Activated T-helper 1 cell treated with anti-CD3 and anti-CD28 coated beads, Interleukin-12 subunit alpha, Interleukin-12 subunit beta, Interleukin-2, Interleukin-4 antibody, amounts not matched to agents 30 ng/mL and 10 ng/mL and 1 ng/mL, durations not matched to agents 14 hours and 24 hours and 36 hours (primary cell): ENCODE data around the gene LILRA6. TPM values are rescaled to one million over a fixed set of nuclear protein-coding genes. Genes with fewer than 3 reads are reported as not detected.
"Not testable (repeated sequence)": the region's sequence is repeated elsewhere in the genome, so short reads cannot be mapped to it uniquely, and the experiment has no call there.

ENCODE experiments used
- DNase-seq: peaks from one replicate; pipeline ENCODE4 v3.0.0; 2021; ENCODE audit warnings: low spot score
- H3K27ac Mint-ChIP-seq: one replicate; pipeline ENCODE4 v1.8.0; 2021; ENCODE audit warnings: mild to moderate bottlenecking, mixed read lengths
- H3K27me3 Mint-ChIP-seq: one replicate; pipeline ENCODE4 v1.8.0; 2022; ENCODE audit warnings: mild to moderate bottlenecking, moderate library complexity, mixed read lengths; ENCODE audit not compliant: insufficient read depth
- H3K36me3 Mint-ChIP-seq: one replicate; pipeline ENCODE4 v1.8.0; 2021; ENCODE audit warnings: low read depth, mixed read lengths
- H3K4me1 Mint-ChIP-seq: one replicate; pipeline ENCODE4 v1.8.0; 2021; ENCODE audit warnings: low read depth, mixed read lengths
- H3K4me3 Mint-ChIP-seq: one replicate; pipeline ENCODE4 v1.8.0; 2021; ENCODE audit warnings: mild to moderate bottlenecking, moderate library complexity, mixed read lengths
- H3K9me3 Mint-ChIP-seq: one replicate; pipeline ENCODE4 v1.8.0; 2021; ENCODE audit warnings: mixed read lengths
- intact Hi-C: fragments of 100-400 bp; cut with micrococcal nuclease; formaldehyde crosslinking; loops from one replicate; pipeline ENCODE4 v1.15.1; 2024
- total RNA-seq: library from RNA; stranded (reverse); gene quantifications from 2 replicates; pipeline ENCODE4 v1.2.3, GENCODE V29; 2022

LILRA6 gene
- total RNA-seq, 1 donor from 2014 or later, result 0.36 TPM

GRCh38 chr19:54278056-54278455, 35.5 kb upstream of the LILRA6 start:
- not testable (repeated sequence) for H3K9me3 Mint-ChIP-seq

GRCh38 chr19:54277111-54277615, 34.6 kb upstream of the LILRA6 start:
- not testable (repeated sequence) for H3K4me1 Mint-ChIP-seq

More at GRCh38 chr19:54278056-54278455, 35.5 kb upstream of the LILRA6 start:
- H3K27ac Mint-ChIP-seq, DNase-seq, intact Hi-C loops, H3K36me3 Mint-ChIP-seq, H3K4me1 Mint-ChIP-seq, H3K4me3 Mint-ChIP-seq: not testable (repeated sequence)
- H3K27me3 Mint-ChIP-seq, result peaks cover 22% of the 10 kb centered on the region

GRCh38 chr19:54275951-54276350, 33.4 kb upstream of the LILRA6 start:
- H3K4me3 Mint-ChIP-seq, result no peak overlapping the region
- intact Hi-C loops, result no loop called here
- no peaks in the 10 kb centered on the region for H3K9me3 Mint-ChIP-seq
- H3K27me3 Mint-ChIP-seq, result peaks cover 12% of the 10 kb centered on the region
- H3K36me3 Mint-ChIP-seq, result no peaks in the 10 kb centered on the region
- H3K27ac Mint-ChIP-seq, result no peak overlapping the region
- DNase-seq, result no peak
- no peaks in the 10 kb centered on the region for H3K4me1 Mint-ChIP-seq

More at GRCh38 chr19:54277111-54277615, 34.6 kb upstream of the LILRA6 start:
- H3K9me3 Mint-ChIP-seq, H3K27ac Mint-ChIP-seq, DNase-seq, intact Hi-C loops, H3K36me3 Mint-ChIP-seq, H3K4me3 Mint-ChIP-seq: not testable (repeated sequence)
- peaks cover 18% of the 10 kb centered on the region for H3K27me3 Mint-ChIP-seq

- H3K27ac Mint-ChIP-seq, H3K27me3 Mint-ChIP-seq, H3K36me3 Mint-ChIP-seq, intact Hi-C loops, DNase-seq, H3K4me1 Mint-ChIP-seq, H3K9me3 Mint-ChIP-seq, H3K4me3 Mint-ChIP-seq: not testable (repeated sequence)
Observed at GRCh38 chr19:54274516-54274915, 31.9 kb upstream of the LILRA6 start.

- intact Hi-C loops, result no loop called here
- no peak for DNase-seq
- Mint-ChIP-seq H3K27me3 (peaks cover 7% of the 10 kb centered on the region), H3K4me1 (no peaks in the 10 kb centered on the region), H3K27ac (no peak overlapping the region), H3K9me3 (no peaks in the 10 kb centered on the region), H3K36me3 (no peaks in the 10 kb centered on the region), H3K4me3 (no peak overlapping the region)
Observed at GRCh38 chr19:54273821-54274220, 31.2 kb upstream of the LILRA6 start.

GRCh38 chr19:54272181-54272580, 29.6 kb upstream of the LILRA6 start:
- H3K4me3 Mint-ChIP-seq, H3K4me1 Mint-ChIP-seq, DNase-seq, H3K36me3 Mint-ChIP-seq, H3K27ac Mint-ChIP-seq, intact Hi-C loops, H3K9me3 Mint-ChIP-seq: not testable (repeated sequence)
- peaks cover 14% of the 10 kb centered on the region for H3K27me3 Mint-ChIP-seq

GRCh38 chr19:54271587-54271986, 29.0 kb upstream of the LILRA6 start:
- H3K4me1 Mint-ChIP-seq, DNase-seq, intact Hi-C loops, H3K4me3 Mint-ChIP-seq, H3K27ac Mint-ChIP-seq, H3K36me3 Mint-ChIP-seq, H3K9me3 Mint-ChIP-seq: not testable (repeated sequence)
- H3K27me3 Mint-ChIP-seq, result peaks cover 14% of the 10 kb centered on the region

GRCh38 chr19:54271106-54271505, 28.5 kb upstream of the LILRA6 start:
- intact Hi-C loops, result no loop called here
- H3K27ac Mint-ChIP-seq, result no peak overlapping the region
- no peak for DNase-seq
- no peaks in the 10 kb centered on the region for H3K9me3 Mint-ChIP-seq
- H3K36me3 Mint-ChIP-seq, result no peaks in the 10 kb centered on the region
- peaks cover 14% of the 10 kb centered on the region for H3K27me3 Mint-ChIP-seq
- no peaks in the 10 kb centered on the region for H3K4me1 Mint-ChIP-seq
- H3K4me3 Mint-ChIP-seq, result no peak overlapping the region

GRCh38 chr19:54268936-54269335, 26.3 kb upstream of the LILRA6 start:
- no peaks in the 10 kb centered on the region for H3K9me3 Mint-ChIP-seq
- no peak overlapping the region for H3K4me3 Mint-ChIP-seq
- intact Hi-C loops, result no loop called here
- H3K27me3 Mint-ChIP-seq, result peaks cover 20% of the 10 kb centered on the region
- no peak for DNase-seq
- no peaks in the 10 kb centered on the region for H3K4me1 Mint-ChIP-seq
- H3K27ac Mint-ChIP-seq, result no peak overlapping the region
- H3K36me3 Mint-ChIP-seq, result no peaks in the 10 kb centered on the region

- Mint-ChIP-seq H3K4me1 (no peaks in the 10 kb centered on the region), H3K27ac (no peak overlapping the region), H3K36me3 (no peaks in the 10 kb centered on the region), H3K4me3 (no peak overlapping the region), H3K9me3 (no peaks in the 10 kb centered on the region), H3K27me3 (peaks cover 16% of the 10 kb centered on the region)
- intact Hi-C loops, result loop anchor here (1.0 kb wide), 1 partner anchor 98 kb away; no protein-coding TSS in a partner anchor
- DNase-seq, result peak; percentile 44
Observed at GRCh38 chr19:54266133-54266532, 23.5 kb upstream of the LILRA6 start.

- H3K4me3 Mint-ChIP-seq, result no peak overlapping the region
- H3K27me3 Mint-ChIP-seq, result peaks cover 5% of the 10 kb centered on the region
- H3K27ac Mint-ChIP-seq, result no peak overlapping the region
- DNase-seq, result no peak
- no peaks in the 10 kb centered on the region for H3K4me1 Mint-ChIP-seq
- no peaks in the 10 kb centered on the region for H3K36me3 Mint-ChIP-seq
- intact Hi-C loops, result no loop called here
- no peaks in the 10 kb centered on the region for H3K9me3 Mint-ChIP-seq
Observed at GRCh38 chr19:54262470-54262869, 19.9 kb upstream of the LILRA6 start.

GRCh38 chr19:54262066-54262465, 19.5 kb upstream of the LILRA6 start:
- Mint-ChIP-seq H3K36me3 (no peaks in the 10 kb centered on the region), H3K27ac (no peak overlapping the region), H3K4me3 (no peak overlapping the region), H3K27me3 (peaks cover 5% of the 10 kb centered on the region), H3K9me3 (no peaks in the 10 kb centered on the region), H3K4me1 (no peaks in the 10 kb centered on the region)
- no peak for DNase-seq
- intact Hi-C loops, result no loop called here

GRCh38 chr19:54257116-54257480, 14.5 kb upstream of the LILRA6 start, which contains the start of gene LILRB5:
Gene LILRB5, minus strand, starts transcription at chr19:54257273. Its CDS starts 80 bp downstream, at chr19:54257193.
- Mint-ChIP-seq H3K36me3 (no peaks in the 10 kb centered on the region), H3K4me1 (no peaks in the 10 kb centered on the region), H3K9me3 (no peaks in the 10 kb centered on the region), H3K4me3 (no peak within 1 kb of the TSS), H3K27ac (no peak within 1 kb of the TSS), H3K27me3 (no peaks in the 10 kb centered on the region)
- intact Hi-C loops, result no loop called here
- DNase-seq, result no peak
